HepG2 (cell line): ENCODE results near the gene TMEM81.

Experiments
- MXD4 ChIP-seq: IDR thresholded peaks from 2 replicates; pipeline ENCODE4 v1.6.1; 2016; ENCODE audit warnings: mild to moderate bottlenecking, missing biosample characterization, missing genetic modification reagents
- RAD21 ChIP-seq: fragments of 450-650 bp; formaldehyde crosslinking; IDR thresholded peaks from 2 replicates; pipeline ENCODE4 v1.5.0; 2020; ENCODE audit warnings: mild to moderate bottlenecking
- SP2 ChIP-seq: sonication (generic); formaldehyde crosslinking; IDR thresholded peaks from 2 replicates; pipeline ENCODE4 v1.5.1; 2020; ENCODE audit warnings: mild to moderate bottlenecking, missing genetic modification reagents
- TF ChIP-seq, protein P1 (sequence below): IDR thresholded peaks from 2 replicates; pipeline ENCODE4 v1.6.1; 2016

GRCh38 chr1:205044741-205045140, 39.5 kb downstream of the TMEM81 start:
- TF ChIP-seq, protein P1, sequence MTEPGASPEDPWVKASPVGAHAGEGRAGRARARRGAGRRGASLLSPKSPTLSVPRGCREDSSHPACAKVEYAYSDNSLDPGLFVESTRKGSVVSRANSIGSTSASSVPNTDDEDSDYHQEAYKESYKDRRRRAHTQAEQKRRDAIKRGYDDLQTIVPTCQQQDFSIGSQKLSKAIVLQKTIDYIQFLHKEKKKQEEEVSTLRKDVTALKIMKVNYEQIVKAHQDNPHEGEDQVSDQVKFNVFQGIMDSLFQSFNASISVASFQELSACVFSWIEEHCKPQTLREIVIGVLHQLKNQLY = no peak
- no peak for TF ChIP-seq RAD21 (CRISPR knock-in tag)
- TF ChIP-seq SP2 (CRISPR knock-in tag) = no peak
- no peak for TF ChIP-seq MXD4
